A549 treated with CpdA at 1 μM for 4 hours (cell line): ENCODE measurements around the gene CYP26A1. TPM values are rescaled to one million over a fixed set of nuclear protein-coding genes. Genes with fewer than 3 reads are reported as not detected.

ENCODE experiments used
- total RNA-seq: library from RNA; stranded (reverse); fragments of 200-300 nt; extraction: Qiagen RNA extraction; gene quantifications from 5 replicates; pipeline ENCODE4 v1.2.3, GENCODE V29; 2022; ENCODE audit warnings: low read depth

The CYP26A1 gene, protein sequence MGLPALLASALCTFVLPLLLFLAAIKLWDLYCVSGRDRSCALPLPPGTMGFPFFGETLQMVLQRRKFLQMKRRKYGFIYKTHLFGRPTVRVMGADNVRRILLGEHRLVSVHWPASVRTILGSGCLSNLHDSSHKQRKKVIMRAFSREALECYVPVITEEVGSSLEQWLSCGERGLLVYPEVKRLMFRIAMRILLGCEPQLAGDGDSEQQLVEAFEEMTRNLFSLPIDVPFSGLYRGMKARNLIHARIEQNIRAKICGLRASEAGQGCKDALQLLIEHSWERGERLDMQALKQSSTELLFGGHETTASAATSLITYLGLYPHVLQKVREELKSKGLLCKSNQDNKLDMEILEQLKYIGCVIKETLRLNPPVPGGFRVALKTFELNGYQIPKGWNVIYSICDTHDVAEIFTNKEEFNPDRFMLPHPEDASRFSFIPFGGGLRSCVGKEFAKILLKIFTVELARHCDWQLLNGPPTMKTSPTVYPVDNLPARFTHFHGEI
- total RNA-seq: 2.2 to 3.4 TPM (median 3.0 TPM) in 5 replicates

DNA sequence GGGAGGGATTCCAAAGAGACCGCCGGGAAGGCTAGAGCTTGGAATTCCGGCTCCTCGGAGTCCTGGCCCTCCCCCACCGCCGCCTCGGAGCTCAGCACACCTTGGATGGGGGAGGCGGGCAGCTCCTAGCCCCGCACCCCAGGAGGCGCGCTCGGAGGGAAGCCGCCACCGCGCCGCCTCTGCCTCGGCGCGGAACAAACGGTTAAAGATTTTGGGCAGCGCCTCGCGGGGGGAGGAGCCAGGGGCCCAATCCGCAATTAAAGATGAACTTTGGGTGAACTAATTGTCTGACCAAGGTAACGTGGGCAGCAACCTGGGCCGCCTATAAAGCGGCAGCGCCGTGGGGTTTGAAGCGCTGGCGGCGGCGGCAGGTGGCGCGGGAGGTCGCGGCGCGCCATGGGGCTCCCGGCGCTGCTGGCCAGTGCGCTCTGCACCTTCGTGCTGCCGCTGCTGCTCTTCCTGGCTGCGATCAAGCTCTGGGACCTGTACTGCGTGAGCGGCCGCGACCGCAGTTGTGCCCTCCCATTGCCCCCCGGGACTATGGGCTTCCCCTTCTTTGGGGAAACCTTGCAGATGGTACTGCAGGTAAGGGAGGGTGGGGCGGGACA, at the start of gene CYP26A1:
TSS of gene CYP26A1 (plus strand) at position 355 of the 608 bp plus-strand sequence. CDS start at position 397, 42 bp downstream.

DNA sequence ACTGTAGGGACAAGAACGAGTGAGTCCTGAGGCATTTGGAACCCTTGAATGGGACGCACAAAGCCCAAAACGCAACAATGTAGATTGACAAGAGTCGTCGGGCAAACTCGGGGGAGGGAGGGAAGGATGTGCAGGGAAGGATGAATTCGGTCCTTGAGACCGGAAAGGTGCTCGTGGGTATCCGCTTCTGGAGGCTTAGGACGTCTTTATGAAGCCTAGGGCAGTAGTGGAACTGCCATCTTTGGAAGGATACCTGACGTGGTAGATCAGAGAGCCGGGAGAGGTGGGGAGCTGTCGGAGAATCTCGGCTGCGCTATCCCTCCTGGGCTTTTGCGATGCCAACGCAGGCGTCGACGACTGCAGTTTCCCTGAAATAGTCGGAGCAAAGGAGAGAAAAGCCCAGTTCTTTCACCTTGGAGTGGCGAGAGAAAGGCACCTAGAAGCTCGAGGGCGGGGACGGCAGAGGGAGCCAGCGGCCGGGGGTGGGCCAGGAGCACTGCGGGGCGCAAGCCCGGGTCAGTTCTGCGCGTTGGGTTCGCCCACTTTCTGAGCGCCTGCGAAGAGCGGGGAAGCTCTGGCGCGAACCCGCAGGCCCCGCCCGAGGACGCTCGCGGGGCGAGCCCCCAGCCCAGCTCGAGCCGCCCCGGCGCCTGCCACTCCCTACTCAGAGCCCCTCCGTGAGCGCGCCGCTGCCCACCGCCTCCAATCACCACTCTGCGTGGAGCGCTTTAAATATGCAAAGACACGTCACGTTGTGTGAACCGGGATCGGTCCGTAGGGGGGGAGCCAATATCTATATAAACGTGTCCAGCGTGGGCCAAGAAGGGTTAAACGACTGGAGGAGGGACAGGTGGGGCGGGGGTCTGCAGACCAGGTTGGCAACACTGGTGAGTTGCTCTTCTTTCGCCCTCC, 13.5 kb upstream of the CYP26A1 start, which contains the start of gene CYP26C1:
TSS of gene CYP26C1 (plus strand) at position 824 of the 912 bp plus-strand sequence. CDS start 466 bp downstream, outside the sequence.

Other genes starting within 250 kb of the CYP26A1 start
- gene EXOC6, start 225.4 kb upstream of the CYP26A1 start, total RNA-seq: 14.8 to 19.2 TPM (median 17.3 TPM) in 5 replicates
- gene CYP26C1, start 13.1 kb upstream of the CYP26A1 start, total RNA-seq: not detected in 5 replicates